Keratinocyte (primary cell): ENCODE data around the gene SLC2A9. TPM values are rescaled to one million over a fixed set of nuclear protein-coding genes. Genes with fewer than 3 reads are reported as not detected.

Source experiments
- DNase-seq: peaks from one replicate; pipeline ENCODE4 v3.0.0-alpha.2; 2011; ENCODE audit warnings: low read depth, missing footprints, low spot score
- FAIRE-seq: peaks from 2 replicates; lab custom pipeline; 2011; peaks lifted over from hg19 to GRCh38; lab: Jason Lieb, UNC
- H2AFZ ChIP-seq: 2 replicates; pipeline ENCODE4 v1.6.0; 2012; ENCODE audit warnings: low read length, control low read depth, inconsistent platforms; ENCODE audit not compliant: control insufficient read depth
- H3K27ac ChIP-seq: 2 replicates; pipeline ENCODE4 v1.5.1; 2011; ENCODE audit warnings: low read length; ENCODE audit not compliant: control insufficient read depth, insufficient read depth
- H3K27me3 ChIP-seq: 3 replicates; pipeline ENCODE4 v1.6.0; 2011; ENCODE audit warnings: low read length; ENCODE audit not compliant: control insufficient read depth, insufficient read depth; ENCODE audit errors: extremely low read depth
- H3K36me3 ChIP-seq, 2 experiments: 2 replicates in 1 of 2; 3 replicates in 1 of 2; pipeline ENCODE4 v1.5.1; 2011; ENCODE audit warnings: low read length in 2 of 2, mild to moderate bottlenecking in 1 of 2; ENCODE audit not compliant: control insufficient read depth in 2 of 2, insufficient read depth in 2 of 2; ENCODE audit errors: extremely low read depth in 1 of 2
- H3K4me1 ChIP-seq: 3 replicates; pipeline ENCODE4 v1.5.1; 2011; ENCODE audit warnings: low read length; ENCODE audit not compliant: control insufficient read depth, insufficient read depth; ENCODE audit errors: extremely low read depth
- H3K4me2 ChIP-seq: 3 replicates; pipeline ENCODE4 v1.6.0; 2011; ENCODE audit warnings: low read depth, low read length; ENCODE audit not compliant: control insufficient read depth, insufficient read depth; ENCODE audit errors: extremely low read depth
- H3K4me3 ChIP-seq, 3 experiments: fragments of 200-600 bp in 1 of 3; sonication (generic) in 1 of 3; 2 replicates in 2 of 3; 3 replicates in 1 of 3; pipeline ENCODE4 v1.5.1; 2011 to 2016; ENCODE audit warnings: low read length in 3 of 3, mild to moderate bottlenecking in 3 of 3, control low read depth in 2 of 3, inconsistent platforms in 1 of 3, low read depth in 1 of 3, mixed read lengths in 1 of 3, mixed run types in 1 of 3, moderate library complexity in 1 of 3; ENCODE audit not compliant: control insufficient read depth in 2 of 3, insufficient read depth in 2 of 3; ENCODE audit errors: extremely low read depth in 1 of 3
- H3K79me2 ChIP-seq: 2 replicates; pipeline ENCODE4 v1.6.0; 2012; ENCODE audit warnings: low read length; ENCODE audit not compliant: control insufficient read depth, insufficient read depth
- H3K9ac ChIP-seq: 3 replicates; pipeline ENCODE4 v1.6.0; 2011; ENCODE audit warnings: low read length; ENCODE audit not compliant: control insufficient read depth, insufficient read depth; ENCODE audit errors: extremely low read depth
- H3K9me1 ChIP-seq: 3 replicates; pipeline ENCODE4 v1.6.0; 2011; ENCODE audit warnings: low read length; ENCODE audit not compliant: control insufficient read depth, insufficient read depth; ENCODE audit errors: extremely low read depth
- H3K9me3 ChIP-seq: 2 replicates; pipeline ENCODE4 v1.5.1; 2012; ENCODE audit warnings: low read depth, low read length; ENCODE audit not compliant: control insufficient read depth
- H4K20me1 ChIP-seq: 3 replicates; pipeline ENCODE4 v1.6.0; 2011; ENCODE audit warnings: low read length; ENCODE audit not compliant: control insufficient read depth, insufficient read depth; ENCODE audit errors: extremely low read depth
- CTCF ChIP-seq, 3 experiments: IDR thresholded peaks in 1 of 3; conservative IDR thresholded peaks in 1 of 3; optimal IDR thresholded peaks in 1 of 3; 2 replicates in 2 of 3; 3 replicates in 1 of 3; pipeline versions ENCODE3 to v1.5.1; 2011; ENCODE audit warnings: low read length in 3 of 3, mild to moderate bottlenecking in 3 of 3, moderate library complexity in 2 of 3, control low read depth in 1 of 3, inconsistent platforms in 1 of 3; ENCODE audit not compliant: insufficient read depth in 2 of 3; ENCODE audit errors: extremely low read depth in 1 of 3
- EZH2 ChIP-seq: IDR thresholded peaks from one replicate; pipeline ENCODE4 v1.6.1; 2012; ENCODE audit warnings: inconsistent platforms, mild to moderate bottlenecking, low read length, moderate library complexity
- dilution Hi-C: fragments of 300-500 bp; cut with MboI; formaldehyde crosslinking; loops from one replicate; pipeline ENCODE4 v1.7.0; 2020; ENCODE audit warnings: low sequenced_read_pairs; ENCODE audit not compliant: extremely low pct_ligation_motif_present
- polyA plus RNA-seq, 5 experiments: library from polyadenylated mRNA; depleted of rRNA in 3 of 5; stranded (reverse) in 3 of 5; stranded (forward) in 1 of 5; unstranded in 1 of 5; fragments of >200 nt; gene quantifications; 1 replicate in 1 of 5; 2 replicates in 3 of 5; 3 replicates in 1 of 5; pipeline versions ENCODE4 v1.2.1 to v1.2.3, GENCODE V29; 2011 to 2012; ENCODE audit warnings: missing spikeins in 2 of 5, low read depth in 1 of 5, low replicate concordance in 1 of 5

SLC2A9 gene
- polyA plus RNA-seq, 1 donor (not counting 4 experiments of a cell fraction or from before 2014, with no cell fraction given), result 37.3 TPM

- FAIRE-seq, result no peak
- TF ChIP-seq CTCF (optimal IDR thresholded peaks at IDR 0.05 in 1 of 3, IDR thresholded peaks at IDR 0.05 in 1 of 3, conservative IDR thresholded peaks at IDR 0.05 in 1 of 3; ENCODE audit: extremely low read depth in 1 of 3, insufficient read depth in 2 of 3, low read length in 3 of 3) (no peak), EZH2 (no peak)
- no peak for DNase-seq
- Histone ChIP-seq H3K27me3 (no peaks in the 10 kb centered on the region), H3K27ac (no peak overlapping the region), H3K4me1 (peaks cover 16% of the 10 kb centered on the region), H3K36me3 (no peaks in the 10 kb centered on the region), H2AFZ (no peak overlapping the region), H3K4me3 (no peak overlapping the region), H3K4me2 (no peak overlapping the region), H3K9me1 (no peaks in the 10 kb centered on the region), H3K9ac (no peak overlapping the region), H3K79me2 (no peaks in the 10 kb centered on the region), H3K9me3 (no peaks in the 10 kb centered on the region), H4K20me1 (no peaks in the 10 kb centered on the region)
- dilution Hi-C loops, result no loop called here
Measured at GRCh38 chr4:10058371-10058770, 37.1 kb upstream of the SLC2A9 start.

DNA sequence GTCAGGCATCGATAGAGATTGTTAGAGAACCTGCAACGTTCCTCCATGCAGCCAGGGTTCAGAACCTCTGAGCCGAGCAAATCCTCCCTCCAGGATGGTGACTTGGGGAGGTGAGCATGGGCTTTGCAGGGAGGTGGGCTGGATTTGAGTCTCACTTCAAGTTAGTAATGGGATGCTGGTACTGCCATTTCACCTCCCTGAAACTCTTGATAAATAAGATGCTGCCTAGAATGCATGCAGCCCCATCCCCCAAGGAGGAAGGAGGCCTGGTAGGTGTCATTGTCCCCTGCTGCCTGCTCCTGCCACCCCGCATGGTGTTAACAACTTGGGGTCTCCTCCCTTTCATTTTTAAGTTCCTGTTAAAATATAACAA, 35.7 kb upstream of the SLC2A9 start:
- peaks cover 16% of the 10 kb centered on the region for H3K4me1 ChIP-seq
- H3K9me1 ChIP-seq, result no peaks in the 10 kb centered on the region
- no peak overlapping the region for H3K4me3 ChIP-seq
- no peak overlapping the region for H3K27ac ChIP-seq
- no peak overlapping the region for H3K4me2 ChIP-seq
- H3K36me3 ChIP-seq, result no peaks in the 10 kb centered on the region
- TF ChIP-seq EZH2, result no peak
- no peak for TF ChIP-seq CTCF (optimal IDR thresholded peaks at IDR 0.05 in 1 of 3, IDR thresholded peaks at IDR 0.05 in 1 of 3, conservative IDR thresholded peaks at IDR 0.05 in 1 of 3; ENCODE audit: extremely low read depth in 1 of 3, insufficient read depth in 2 of 3, low read length in 3 of 3)
- dilution Hi-C loops, result no loop called here
- H3K9ac ChIP-seq, result no peak overlapping the region
- no peaks in the 10 kb centered on the region for H4K20me1 ChIP-seq
- no peaks in the 10 kb centered on the region for H3K9me3 ChIP-seq
- H2AFZ ChIP-seq, result no peak overlapping the region
- H3K27me3 ChIP-seq, result no peaks in the 10 kb centered on the region
- no peak for DNase-seq
- H3K79me2 ChIP-seq, result no peaks in the 10 kb centered on the region
- FAIRE-seq, result no peak
